ENCODE measurements around the gene LRP6. TPM values are rescaled to one million over a fixed set of nuclear protein-coding genes. Genes with fewer than 3 reads are reported as not detected.

LRP6 gene
- total RNA-seq, 1 experiment from 2014 or later: 22.0 TPM

DNA sequence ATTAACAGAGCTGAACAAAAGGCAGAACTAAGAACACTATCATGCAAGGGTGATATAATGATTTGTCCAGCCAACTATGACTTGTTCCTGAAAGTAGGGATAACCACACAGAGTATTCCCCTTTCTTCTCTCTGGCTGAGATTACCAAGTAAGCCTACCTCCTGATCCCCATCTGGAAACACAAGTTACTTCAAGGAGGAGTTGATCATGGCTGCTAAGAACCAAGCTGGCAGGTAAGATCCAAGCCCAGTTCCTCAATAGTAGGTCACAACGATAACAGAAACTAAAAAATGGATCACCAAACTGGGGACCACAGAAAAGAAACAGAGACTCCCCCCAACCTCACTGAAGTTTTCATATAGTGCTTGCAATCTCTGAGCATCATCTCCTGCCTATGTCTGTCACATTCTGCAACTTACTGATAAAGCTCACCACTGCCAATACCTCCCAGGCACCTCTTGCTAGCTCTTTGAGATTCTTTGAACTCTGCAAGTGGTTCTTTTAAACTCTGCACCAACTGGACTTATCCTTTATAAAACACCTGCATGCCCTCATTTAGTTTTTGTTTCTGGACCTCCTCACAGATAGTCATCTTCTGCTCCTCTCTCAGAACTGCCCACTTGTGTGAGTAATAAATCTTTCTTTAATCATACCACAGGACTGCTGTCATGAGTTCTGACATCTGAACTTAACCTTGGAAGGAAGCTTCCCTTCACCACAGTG lies 76.6 kb downstream of the LRP6 start:
- ATAC-seq (no peak), DNase-seq (ENCODE audit: low read depth, low spot score) (no peak)
- no TSS peak for BruUV-seq (replicated peaks)
- in situ Hi-C loops (cut with HindIII; ENCODE audit: low pct_unique_long_range_greater_than_20kb, low sequenced_read_pairs): no loop called here
- Histone ChIP-seq H3K36me3 (ENCODE audit: control insufficient read depth, insufficient read depth, low read length) (no peaks in the 10 kb centered on the region; the same call in 1 of the 2 replicates), H3K4me1 (ENCODE audit: control insufficient read depth, insufficient read depth, low read length) (no peaks in the 10 kb centered on the region), H3K27me3 (ENCODE audit: control insufficient read depth, insufficient read depth, low read length) (no peaks in the 10 kb centered on the region), H3K4me3 (ENCODE audit: low read depth in 2 of 2, low read length in 2 of 2) (no peak overlapping the region), H3K9me3 (ENCODE audit: control insufficient read depth, insufficient read depth, low read depth, low read length) (no peaks in the 10 kb centered on the region), H3K27ac (ENCODE audit: low read length) (no peak overlapping the region)
- ChIA-PET CTCF (interaction anchor here (0.5 kb wide), 1 partner anchor 154 kb away, joined by 6 read pairs; no protein-coding TSS in a partner anchor), POLR2A (no interaction called here)
- intact Hi-C loops (cut with micrococcal nuclease; ENCODE audit: unreplicated experiment): no loop called here
- no peak for TF ChIP-seq CTCF (IDR thresholded peaks at IDR 0.05)
- TF ChIP-seq POLR2AphosphoS5 (IDR thresholded peaks at IDR 0.05; ENCODE audit: low read depth, low read length): no peak
- TF ChIP-seq, protein P1, sequence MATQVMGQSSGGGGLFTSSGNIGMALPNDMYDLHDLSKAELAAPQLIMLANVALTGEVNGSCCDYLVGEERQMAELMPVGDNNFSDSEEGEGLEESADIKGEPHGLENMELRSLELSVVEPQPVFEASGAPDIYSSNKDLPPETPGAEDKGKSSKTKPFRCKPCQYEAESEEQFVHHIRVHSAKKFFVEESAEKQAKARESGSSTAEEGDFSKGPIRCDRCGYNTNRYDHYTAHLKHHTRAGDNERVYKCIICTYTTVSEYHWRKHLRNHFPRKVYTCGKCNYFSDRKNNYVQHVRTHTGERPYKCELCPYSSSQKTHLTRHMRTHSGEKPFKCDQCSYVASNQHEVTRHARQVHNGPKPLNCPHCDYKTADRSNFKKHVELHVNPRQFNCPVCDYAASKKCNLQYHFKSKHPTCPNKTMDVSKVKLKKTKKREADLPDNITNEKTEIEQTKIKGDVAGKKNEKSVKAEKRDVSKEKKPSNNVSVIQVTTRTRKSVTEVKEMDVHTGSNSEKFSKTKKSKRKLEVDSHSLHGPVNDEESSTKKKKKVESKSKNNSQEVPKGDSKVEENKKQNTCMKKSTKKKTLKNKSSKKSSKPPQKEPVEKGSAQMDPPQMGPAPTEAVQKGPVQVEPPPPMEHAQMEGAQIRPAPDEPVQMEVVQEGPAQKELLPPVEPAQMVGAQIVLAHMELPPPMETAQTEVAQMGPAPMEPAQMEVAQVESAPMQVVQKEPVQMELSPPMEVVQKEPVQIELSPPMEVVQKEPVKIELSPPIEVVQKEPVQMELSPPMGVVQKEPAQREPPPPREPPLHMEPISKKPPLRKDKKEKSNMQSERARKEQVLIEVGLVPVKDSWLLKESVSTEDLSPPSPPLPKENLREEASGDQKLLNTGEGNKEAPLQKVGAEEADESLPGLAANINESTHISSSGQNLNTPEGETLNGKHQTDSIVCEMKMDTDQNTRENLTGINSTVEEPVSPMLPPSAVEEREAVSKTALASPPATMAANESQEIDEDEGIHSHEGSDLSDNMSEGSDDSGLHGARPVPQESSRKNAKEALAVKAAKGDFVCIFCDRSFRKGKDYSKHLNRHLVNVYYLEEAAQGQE (IDR thresholded peaks at IDR 0.05; ENCODE audit: insufficient read depth in 1 of 2, low read depth in 2 of 2, low read length in 1 of 2): no peak
- TF ChIP-seq TCF7L2 (IDR thresholded peaks at IDR 0.05; ENCODE audit: low read depth, low read length): no peak
- no peak for TF ChIP-seq SIN3A (IDR thresholded peaks at IDR 0.05; ENCODE audit: borderline replicate concordance, insufficient read depth, low read depth, low read length)

DNA sequence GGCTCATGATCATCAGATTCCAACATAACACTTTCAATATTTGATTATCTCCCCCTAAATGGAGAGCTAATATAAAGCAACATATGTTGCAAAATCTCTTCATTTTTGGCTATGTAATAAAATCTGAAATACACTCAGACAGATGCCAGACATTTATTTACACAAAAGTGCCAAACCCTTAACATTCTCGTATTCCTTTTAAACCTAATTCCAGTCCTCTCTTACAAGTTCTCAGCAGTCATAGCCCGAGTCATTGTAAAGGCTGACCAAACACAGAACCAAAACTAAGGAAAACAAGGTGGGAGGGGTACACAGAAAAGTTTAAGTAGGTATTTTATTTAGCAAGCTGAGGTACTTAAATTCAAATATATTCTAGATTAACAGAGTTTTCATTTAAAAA lies 81.4 kb downstream of the LRP6 start:
- no peak for TF ChIP-seq TCF7L2 (IDR thresholded peaks at IDR 0.05; ENCODE audit: low read depth, low read length)
- TF ChIP-seq POLR2AphosphoS5 (IDR thresholded peaks at IDR 0.05; ENCODE audit: low read depth, low read length): no peak
- TF ChIP-seq, protein P1 (IDR thresholded peaks at IDR 0.05; ENCODE audit: insufficient read depth in 1 of 2, low read depth in 2 of 2, low read length in 1 of 2): no peak
- TF ChIP-seq CTCF (IDR thresholded peaks at IDR 0.05): no peak
- TF ChIP-seq SIN3A (IDR thresholded peaks at IDR 0.05; ENCODE audit: borderline replicate concordance, insufficient read depth, low read depth, low read length): no peak
- in situ Hi-C loops (cut with HindIII; ENCODE audit: low pct_unique_long_range_greater_than_20kb, low sequenced_read_pairs) (no loop called here), intact Hi-C loops (cut with micrococcal nuclease; ENCODE audit: unreplicated experiment) (no loop called here)
- CTCF ChIA-PET: interaction anchor here (0.6 kb wide), 1 partner anchor 86 kb away, joined by 10 read pairs; no protein-coding TSS in a partner anchor
- no peak overlapping the region for H3K4me3 ChIP-seq (ENCODE audit: low read depth in 2 of 2, low read length in 2 of 2)
- BruUV-seq (replicated peaks): no TSS peak
- ATAC-seq: no peak
- H3K36me3 ChIP-seq (ENCODE audit: control insufficient read depth, insufficient read depth, low read length): no peaks in the 10 kb centered on the region
- DNase-seq (ENCODE audit: low read depth, low spot score): no peak
- H3K27me3 ChIP-seq (ENCODE audit: control insufficient read depth, insufficient read depth, low read length): no peaks in the 10 kb centered on the region
- H3K9me3 ChIP-seq (ENCODE audit: control insufficient read depth, insufficient read depth, low read depth, low read length): no peaks in the 10 kb centered on the region
- no peaks in the 10 kb centered on the region for H3K4me1 ChIP-seq (ENCODE audit: control insufficient read depth, insufficient read depth, low read length)
- POLR2A ChIA-PET: no interaction called here
- no peak overlapping the region for H3K27ac ChIP-seq (ENCODE audit: low read length)

Data from Panc1 (cell line).